Measurements from ENCODE around the gene KIF17. TPM values are rescaled to one million over a fixed set of nuclear protein-coding genes. Genes with fewer than 3 reads are reported as not detected.

KIF17 gene
- total and polyA plus RNA-seq, 2 of the 4 experiments (the other 2 are of a cell fraction): 4.5 to 5.7 TPM

DNA sequence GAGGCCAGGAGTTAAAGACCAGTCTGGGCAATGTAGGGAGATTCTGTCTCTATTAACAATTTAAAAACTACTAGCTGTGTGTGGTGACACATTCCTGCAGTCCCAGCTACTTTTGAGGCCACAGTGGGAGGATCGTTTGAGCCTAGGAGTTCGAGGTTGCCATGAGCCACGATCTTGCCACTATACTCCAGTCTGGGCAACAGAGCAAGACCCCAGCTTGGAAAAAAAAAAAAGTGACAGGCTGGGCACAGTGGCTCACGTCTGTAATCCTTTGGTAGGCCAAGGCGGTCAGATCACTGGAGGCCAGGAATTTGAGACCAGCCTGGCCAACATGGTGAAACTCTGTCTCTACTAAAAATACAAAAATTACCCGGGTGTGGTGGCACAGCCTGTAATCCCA lies 42.5 kb upstream of the KIF17 start:
- no peak overlapping the region for H3K18ac ChIP-seq (ENCODE audit: low read depth, low read length)
- no peak overlapping the region for H2AFZ ChIP-seq (replicated peaks; ENCODE audit: low read length, poor library complexity)
- no peak overlapping the region for H4K8ac ChIP-seq (ENCODE audit: low read depth in 2 of 2, low read length in 2 of 2)
- H2BK20ac ChIP-seq (ENCODE audit: low read depth, low read length): no peak overlapping the region
- no peak overlapping the region for H2AK9ac ChIP-seq (replicated peaks; ENCODE audit: low read depth, low read length, poor library complexity)
- no peak overlapping the region for H2BK15ac ChIP-seq (ENCODE audit: low read depth, low read length)
- H3K14ac ChIP-seq (replicated peaks; ENCODE audit: low read depth, low read length): no peak overlapping the region
- H3K79me1 ChIP-seq (ENCODE audit: low read depth in 1 of 2, low read length in 2 of 2): peaks cover 24 to 39% of the 10 kb centered on the region in 2 experiments
- H3K36me3 ChIP-seq (ENCODE audit: control insufficient read depth, insufficient read depth, low read length): peaks cover 68% of the 10 kb centered on the region
- ChIA-PET CTCF (no interaction called here), POLR2A (ENCODE audit: unreplicated experiment) (no interaction called here)
- dilution Hi-C loops (cut with HindIII; ENCODE audit: low sequenced_read_pairs, unreplicated experiment): no loop called here
- intact Hi-C loops (cut with micrococcal nuclease): no loop called here
- in situ Hi-C loops (cut with MboI; ENCODE audit: low sequenced_read_pairs): no loop called here
- peaks cover 8% of the 10 kb centered on the region; the same call in 1 of the 2 replicates for H4K20me1 ChIP-seq (ENCODE audit: insufficient read depth, low read length)
- H3K9me1 ChIP-seq (ENCODE audit: insufficient read depth, low read length): no peaks in the 10 kb centered on the region; the same call in 1 of the 2 replicates
- H4K91ac ChIP-seq (ENCODE audit: insufficient read depth, low read depth, low read length): no peak overlapping the region
- H3K9me3 ChIP-seq (ENCODE audit: control insufficient read depth, insufficient read depth, low read length): no peaks in the 10 kb centered on the region
- H3K4ac ChIP-seq (ENCODE audit: low read depth, low read length): no peak overlapping the region
- ATAC-seq (ENCODE audit: low read depth) (no peak), DNase-seq (no peak)
- H3K56ac ChIP-seq (ENCODE audit: extremely low read depth, insufficient read depth, low read length): no peak overlapping the region
- WGBS, 2 experiments (ENCODE audit: extremely low coverage in 2 of 2, insufficient read length in 1 of 2): 100% methylated on average over 3 of the region's 6 CpGs; no CpG with 5 or more reads in 1 of the 2 experiments
- no peak overlapping the region for H2BK120ac ChIP-seq (ENCODE audit: low read depth, low read length)
- no TSS peak for BruUV-seq (replicated peaks)
- H3K4me3 ChIP-seq (ENCODE audit: insufficient read depth, low read depth, low read length): no peak overlapping the region
- no peak overlapping the region for H3K9ac ChIP-seq (ENCODE audit: low read depth, low read length)
- H3K27me3 ChIP-seq (ENCODE audit: control insufficient read depth, insufficient read depth, low read length): no peaks in the 10 kb centered on the region
- no peak overlapping the region for H4K5ac ChIP-seq (ENCODE audit: low read depth, low read length)
- peaks cover 2% of the 10 kb centered on the region; the same call in 1 of the 2 replicates for H3K4me1 ChIP-seq (ENCODE audit: control insufficient read depth, insufficient read depth, low read length)
- no peak for TF ChIP-seq RFX5 (IDR thresholded peaks at IDR 0.05; ENCODE audit: low read depth, low read length)
- TF ChIP-seq CHD1 (IDR thresholded peaks at IDR 0.05; ENCODE audit: low read depth, low read length): no peak
- TF ChIP-seq MAFK (IDR thresholded peaks at IDR 0.05; ENCODE audit: low read depth, low read length): no peak
- no peak for TF ChIP-seq SMC3 (IDR thresholded peaks at IDR 0.05; ENCODE audit: low read depth, low read length)
- TF ChIP-seq, protein P1, sequence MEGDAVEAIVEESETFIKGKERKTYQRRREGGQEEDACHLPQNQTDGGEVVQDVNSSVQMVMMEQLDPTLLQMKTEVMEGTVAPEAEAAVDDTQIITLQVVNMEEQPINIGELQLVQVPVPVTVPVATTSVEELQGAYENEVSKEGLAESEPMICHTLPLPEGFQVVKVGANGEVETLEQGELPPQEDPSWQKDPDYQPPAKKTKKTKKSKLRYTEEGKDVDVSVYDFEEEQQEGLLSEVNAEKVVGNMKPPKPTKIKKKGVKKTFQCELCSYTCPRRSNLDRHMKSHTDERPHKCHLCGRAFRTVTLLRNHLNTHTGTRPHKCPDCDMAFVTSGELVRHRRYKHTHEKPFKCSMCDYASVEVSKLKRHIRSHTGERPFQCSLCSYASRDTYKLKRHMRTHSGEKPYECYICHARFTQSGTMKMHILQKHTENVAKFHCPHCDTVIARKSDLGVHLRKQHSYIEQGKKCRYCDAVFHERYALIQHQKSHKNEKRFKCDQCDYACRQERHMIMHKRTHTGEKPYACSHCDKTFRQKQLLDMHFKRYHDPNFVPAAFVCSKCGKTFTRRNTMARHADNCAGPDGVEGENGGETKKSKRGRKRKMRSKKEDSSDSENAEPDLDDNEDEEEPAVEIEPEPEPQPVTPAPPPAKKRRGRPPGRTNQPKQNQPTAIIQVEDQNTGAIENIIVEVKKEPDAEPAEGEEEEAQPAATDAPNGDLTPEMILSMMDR (conservative IDR thresholded peaks at IDR 0.05; ENCODE audit: low read depth, low read length): no peak
- no peak for TF ChIP-seq MAZ (IDR thresholded peaks at IDR 0.05; ENCODE audit: borderline replicate concordance, low read depth, low read length)
- TF ChIP-seq MXI1 (IDR thresholded peaks at IDR 0.05; ENCODE audit: borderline replicate concordance, low read depth, low read length): no peak
- TF ChIP-seq POLR2A (IDR thresholded peaks at IDR 0.05; ENCODE audit: low read depth, low read length): no peak
- no peak for TF ChIP-seq BHLHE40 (IDR thresholded peaks at IDR 0.05; ENCODE audit: low read depth, low read length)
- no peak for TF ChIP-seq RCOR1 (IDR thresholded peaks at IDR 0.05; ENCODE audit: insufficient replicate concordance, low read length)
- TF ChIP-seq, protein P2, sequence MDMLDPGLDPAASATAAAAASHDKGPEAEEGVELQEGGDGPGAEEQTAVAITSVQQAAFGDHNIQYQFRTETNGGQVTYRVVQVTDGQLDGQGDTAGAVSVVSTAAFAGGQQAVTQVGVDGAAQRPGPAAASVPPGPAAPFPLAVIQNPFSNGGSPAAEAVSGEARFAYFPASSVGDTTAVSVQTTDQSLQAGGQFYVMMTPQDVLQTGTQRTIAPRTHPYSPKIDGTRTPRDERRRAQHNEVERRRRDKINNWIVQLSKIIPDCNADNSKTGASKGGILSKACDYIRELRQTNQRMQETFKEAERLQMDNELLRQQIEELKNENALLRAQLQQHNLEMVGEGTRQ (IDR thresholded peaks at IDR 0.05; ENCODE audit: low read depth, low read length): no peak
- TF ChIP-seq, protein P3, sequence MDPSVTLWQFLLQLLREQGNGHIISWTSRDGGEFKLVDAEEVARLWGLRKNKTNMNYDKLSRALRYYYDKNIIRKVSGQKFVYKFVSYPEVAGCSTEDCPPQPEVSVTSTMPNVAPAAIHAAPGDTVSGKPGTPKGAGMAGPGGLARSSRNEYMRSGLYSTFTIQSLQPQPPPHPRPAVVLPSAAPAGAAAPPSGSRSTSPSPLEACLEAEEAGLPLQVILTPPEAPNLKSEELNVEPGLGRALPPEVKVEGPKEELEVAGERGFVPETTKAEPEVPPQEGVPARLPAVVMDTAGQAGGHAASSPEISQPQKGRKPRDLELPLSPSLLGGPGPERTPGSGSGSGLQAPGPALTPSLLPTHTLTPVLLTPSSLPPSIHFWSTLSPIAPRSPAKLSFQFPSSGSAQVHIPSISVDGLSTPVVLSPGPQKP (IDR thresholded peaks at IDR 0.05; ENCODE audit: borderline replicate concordance, low read depth, low read length): no peak
- TF ChIP-seq FOS (IDR thresholded peaks at IDR 0.05; ENCODE audit: low read depth, low read length): no peak
- no peak for TF ChIP-seq NFE2L2 (IDR thresholded peaks at IDR 0.05; ENCODE audit: low read depth, low read length)
- TF ChIP-seq CEBPB (IDR thresholded peaks at IDR 0.05; ENCODE audit: low read depth, low read length): no peak
- TF ChIP-seq RAD21 (IDR thresholded peaks at IDR 0.05; ENCODE audit: low read length): no peak
- H3K27ac ChIP-seq (ENCODE audit: insufficient read depth, low read length): no peak overlapping the region
- no peak overlapping the region for H3K23ac ChIP-seq (ENCODE audit: low read depth, low read length)
- H3K4me2 ChIP-seq (ENCODE audit: low read depth, low read length): no peak overlapping the region
- H2AK5ac ChIP-seq (ENCODE audit: low read depth, low read length): no peak overlapping the region
- no peak overlapping the region for H2BK5ac ChIP-seq (ENCODE audit: low read depth, low read length, poor library complexity, severe bottlenecking)

Data from IMR-90 (cell line).